WERI-Rb-1 (cell line): Measurements from ENCODE around the gene FAM78A.
"Not testable (repeated sequence)": the region's sequence is repeated elsewhere in the genome, so short reads cannot be mapped to it uniquely, and the experiment has no call there.

Experiments used
- DNase-seq: peaks from one replicate; pipeline ENCODE4 v3.0.0-alpha.2; 2020
- H3K27ac ChIP-seq: fragments of 250-450 bp; sonication (Bioruptor Pico); 2 replicates; pipeline ENCODE4 v1.5.1; 2020; ENCODE audit warnings: mild to moderate bottlenecking, moderate library complexity
- H3K27me3 ChIP-seq: fragments of 250-450 bp; sonication (Bioruptor Pico); 2 replicates; pipeline ENCODE4 v1.5.1; 2021; ENCODE audit warnings: mild to moderate bottlenecking, low read depth, moderate library complexity; ENCODE audit not compliant: insufficient read depth, severe bottlenecking
- H3K36me3 ChIP-seq: fragments of 250-450 bp; sonication (Bioruptor Pico); 2 replicates; pipeline ENCODE4 v1.5.1; 2020; ENCODE audit warnings: mild to moderate bottlenecking, moderate library complexity
- H3K4me3 ChIP-seq: 2 replicates; pipeline ENCODE4 v1.5.1; 2011; ENCODE audit warnings: low read depth, mild to moderate bottlenecking, control low read depth, low read length
- H3K9me3 ChIP-seq: fragments of 250-450 bp; sonication (Bioruptor Pico); 2 replicates; pipeline ENCODE4 v1.5.1; 2021; ENCODE audit warnings: mild to moderate bottlenecking, moderate library complexity; ENCODE audit not compliant: severe bottlenecking
- CTCF ChIP-seq: IDR thresholded peaks from 2 replicates; pipeline ENCODE4 v1.5.1; 2011; ENCODE audit warnings: low read depth, mild to moderate bottlenecking, control low read depth, inconsistent platforms, low read length

The FAM78A gene

GRCh38 chr9:131214286-131214856 lies 61.9 kb downstream of the FAM78A start:
- H3K27ac ChIP-seq, result no peak overlapping the region
- no peak overlapping the region for H3K4me3 ChIP-seq
- TF ChIP-seq CTCF, result no peak
- no peak for DNase-seq
- H3K36me3 ChIP-seq, result peaks cover 59% of the 10 kb centered on the region
- H3K9me3 ChIP-seq, result peaks cover 5% of the 10 kb centered on the region
- H3K27me3 ChIP-seq, result no peaks in the 10 kb centered on the region

- DNase-seq, H3K27ac ChIP-seq, H3K4me3 ChIP-seq, H3K9me3 ChIP-seq, H3K27me3 ChIP-seq: not testable (repeated sequence)
- peaks cover 68% of the 10 kb centered on the region for H3K36me3 ChIP-seq
Measured at GRCh38 chr9:131211920-131212319, 64.4 kb downstream of the FAM78A start.
